Activated T-cell treated with anti-CD3 and anti-CD28 coated beads, Interleukin-2, amount 50 U/mL, for 48 hours (primary cell): ENCODE data around the gene ETV3.
"Not testable (repeated sequence)": the region's sequence is repeated elsewhere in the genome, so short reads cannot be mapped to it uniquely, and the experiment has no call there.

ENCODE experiments used
- DNase-seq, 2 experiments: peaks; one replicate each; pipeline ENCODE4 v3.0.0-alpha.2; 2020

ETV3 gene

GRCh38 chr1:157111396-157112165 lies 26.6 kb downstream of the ETV3 start:
- no peak for DNase-seq

- no peak for DNase-seq
Measured at GRCh38 chr1:157110686-157111085, 27.5 kb downstream of the ETV3 start.

- no peak for DNase-seq
Measured at GRCh38 chr1:157110003-157110402, 28.2 kb downstream of the ETV3 start.

GRCh38 chr1:157108448-157108847 lies 29.7 kb downstream of the ETV3 start:
- no peak for DNase-seq

DNA sequence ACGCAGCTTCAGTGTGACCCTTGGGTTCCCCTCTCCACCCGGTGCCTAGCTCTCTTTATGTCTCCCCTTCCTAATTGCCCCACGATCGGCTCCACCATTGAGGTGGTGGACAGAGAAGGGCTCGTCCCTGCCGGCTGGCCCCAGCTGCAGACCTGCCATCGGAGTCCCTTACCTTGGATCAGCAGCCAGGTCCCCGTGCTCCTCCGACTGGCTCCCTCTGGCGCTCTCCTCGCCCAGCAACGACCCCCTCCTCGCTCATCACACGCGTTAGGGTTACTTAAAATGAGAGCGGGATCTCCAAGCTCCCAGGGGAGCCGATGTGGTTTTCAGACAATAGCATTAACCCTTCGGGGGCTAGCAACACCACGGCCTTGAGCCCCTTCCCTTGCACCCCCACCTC lies 30.5 kb downstream of the ETV3 start:
- no peak for DNase-seq

- no peak for DNase-seq
Measured at GRCh38 chr1:157106813-157107189, 31.4 kb downstream of the ETV3 start.

DNA sequence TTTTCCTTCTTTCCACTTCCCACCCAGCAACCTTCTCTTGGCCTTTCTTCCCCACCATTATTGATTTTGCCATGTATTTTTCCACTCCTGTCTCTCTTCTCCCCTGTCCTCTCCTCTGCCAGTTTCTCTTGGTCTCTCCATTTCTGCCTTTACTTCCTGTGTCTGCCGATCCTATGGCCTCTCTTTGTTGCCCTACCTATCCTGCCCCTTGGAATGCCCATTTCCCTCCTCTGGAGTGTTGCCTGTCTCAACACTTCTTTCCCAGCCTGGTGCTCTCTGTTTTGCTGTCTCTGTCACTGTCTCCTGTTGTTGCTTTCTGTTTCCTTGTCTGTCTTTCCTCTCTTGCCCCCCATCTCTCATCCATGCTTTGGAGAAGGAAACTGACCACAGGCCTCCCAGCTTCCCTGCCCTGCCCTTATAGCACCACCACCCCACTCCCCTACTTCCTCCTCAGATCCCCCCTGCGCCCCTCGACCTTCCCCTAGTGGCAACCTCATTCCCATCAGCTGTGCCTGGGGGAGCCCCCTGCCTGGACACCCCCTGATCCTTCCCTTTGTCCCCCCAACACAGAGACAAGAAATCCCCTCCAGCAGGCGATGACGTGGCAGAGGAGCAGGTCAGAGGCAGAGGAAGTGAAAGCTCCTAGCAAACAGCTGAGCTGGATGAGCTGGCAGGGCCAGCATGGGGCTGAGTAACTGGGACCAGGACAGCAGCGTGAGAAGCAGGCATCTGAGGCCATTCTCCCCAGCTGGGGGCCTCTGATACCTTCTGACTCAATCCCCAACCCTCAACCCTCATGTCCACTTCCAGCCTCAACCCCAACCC lies 32.0 kb downstream of the ETV3 start:
- DNase-seq = peak; percentile 43 to 49

DNA sequence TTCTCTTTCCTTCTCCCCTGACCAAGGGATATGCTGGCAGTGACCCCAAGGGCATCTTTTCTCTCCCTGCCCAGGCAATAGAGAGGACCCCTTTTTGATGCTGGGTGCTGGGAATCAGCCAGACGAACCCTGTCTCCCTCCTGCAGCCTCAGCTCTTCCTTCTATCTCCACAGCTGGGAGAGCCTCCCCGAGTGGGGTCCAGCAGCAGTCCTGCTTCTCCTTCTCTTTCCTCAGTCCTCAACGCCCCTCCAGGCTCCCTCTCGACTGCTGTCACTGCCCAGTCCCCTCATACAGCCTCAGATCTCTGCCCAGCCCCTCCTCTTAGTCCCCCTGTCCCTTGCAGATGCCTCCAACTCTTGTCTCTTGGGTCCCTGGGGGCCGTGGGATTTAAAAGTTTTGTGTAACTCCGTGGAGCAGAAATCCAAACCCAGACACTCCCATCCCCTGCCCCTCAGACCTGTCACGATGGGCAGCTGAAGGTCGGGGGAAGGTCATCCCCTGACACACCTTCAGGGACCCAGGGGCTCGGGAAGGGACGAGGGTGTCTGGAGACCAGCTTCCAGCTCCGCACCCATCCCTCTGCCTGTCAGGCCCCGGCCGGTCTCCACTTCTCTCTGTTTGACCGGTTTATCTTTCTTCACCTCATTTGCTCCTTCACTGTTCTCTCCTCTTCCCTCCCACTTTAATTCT lies 32.8 kb downstream of the ETV3 start:
- no peak for DNase-seq

GRCh38 chr1:157104598-157105293 lies 33.4 kb downstream of the ETV3 start:
- no peak for DNase-seq

- DNase-seq = no peak
Measured at GRCh38 chr1:157103268-157103667, 34.9 kb downstream of the ETV3 start.

GRCh38 chr1:157101149-157101548 lies 37.0 kb downstream of the ETV3 start:
- no peak for DNase-seq

GRCh38 chr1:157099633-157100009 lies 38.6 kb downstream of the ETV3 start, which contains the start of gene ETV3L:
Gene ETV3L, minus strand, starts transcription at chr1:157099808. Its CDS starts 285 bp downstream, at chr1:157099523.
- DNase-seq = no peak

DNA sequence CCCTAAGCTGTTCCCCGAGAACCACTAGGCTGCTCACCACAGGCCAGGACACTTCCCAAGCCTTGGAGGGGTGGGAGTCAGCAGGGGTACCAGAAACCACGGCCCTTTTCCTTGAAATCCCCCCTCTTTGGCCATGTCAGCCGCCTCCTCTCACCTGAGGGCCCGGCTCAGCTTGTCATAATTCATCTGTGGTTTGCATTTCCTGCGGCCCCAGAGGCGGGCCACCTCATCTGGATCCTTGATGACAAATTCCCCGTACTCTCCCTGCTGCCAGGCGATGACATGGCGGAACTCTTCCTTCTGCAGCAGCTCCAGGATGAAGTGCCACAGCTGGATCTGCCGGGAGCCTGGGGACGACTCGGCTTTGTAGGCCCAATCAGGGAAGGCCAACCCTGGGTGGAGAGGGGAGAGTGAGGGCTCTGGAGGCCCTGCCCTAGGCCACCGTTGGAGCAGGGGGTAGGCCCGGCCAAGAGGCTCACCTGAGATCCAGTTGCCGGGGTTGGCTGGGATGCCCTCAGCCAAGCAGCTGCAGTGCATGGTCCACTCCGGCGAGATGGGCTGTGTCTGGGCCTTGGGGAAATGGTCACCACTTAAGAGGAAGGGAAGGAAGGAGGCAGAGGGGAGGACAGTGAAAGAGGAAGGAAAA lies 39.1 kb downstream of the ETV3 start:
- DNase-seq = not testable (repeated sequence)

- DNase-seq = no peak
Measured at GRCh38 chr1:157098519-157098918, 39.7 kb downstream of the ETV3 start.

DNA sequence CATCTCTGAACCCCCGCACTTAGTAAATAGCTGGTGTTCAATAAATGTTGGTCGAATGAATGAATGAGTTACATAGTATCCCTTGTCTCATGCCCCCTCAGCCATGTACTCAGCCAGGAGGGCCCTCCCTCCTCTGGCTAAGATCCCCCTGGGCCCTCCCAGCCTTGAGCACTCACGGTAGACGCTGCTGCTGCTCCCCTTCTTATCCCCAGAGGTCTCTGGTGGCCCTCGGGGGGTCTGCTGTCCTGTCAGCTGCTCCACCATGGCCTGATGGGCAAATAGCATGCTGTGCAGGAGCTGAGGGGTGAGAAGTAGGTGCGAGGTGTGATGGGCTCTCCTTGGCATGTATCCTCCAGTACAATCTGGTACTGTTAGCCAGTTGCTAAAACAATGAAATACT lies 40.5 kb downstream of the ETV3 start:
- no peak for DNase-seq

- no peak for DNase-seq
Measured at GRCh38 chr1:157096881-157097280, 41.3 kb downstream of the ETV3 start.

GRCh38 chr1:157095551-157095950 lies 42.6 kb downstream of the ETV3 start:
- no peak for DNase-seq

DNA sequence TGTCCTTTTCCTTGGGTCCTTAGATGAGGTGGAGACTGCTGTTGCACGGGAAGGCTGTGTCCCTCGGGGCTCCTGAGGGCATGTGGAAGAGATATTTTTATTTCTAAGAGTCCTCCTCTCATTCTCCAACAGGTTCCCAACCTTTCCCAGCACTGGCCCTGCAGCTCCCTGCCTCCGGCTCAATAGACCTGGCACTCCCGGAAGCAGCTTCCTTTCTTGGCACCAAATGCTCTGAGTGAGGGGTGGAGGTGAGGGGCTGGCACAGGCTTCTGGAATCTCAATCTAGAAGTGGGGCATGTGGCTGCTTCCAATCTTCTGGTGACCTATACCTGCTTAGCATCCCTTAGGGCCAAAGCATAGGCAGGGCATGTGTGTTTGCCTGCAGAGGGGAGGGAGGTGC lies 43.1 kb downstream of the ETV3 start:
- no peak for DNase-seq

GRCh38 chr1:157092831-157093230 lies 45.4 kb downstream of the ETV3 start:
- no peak for DNase-seq

- DNase-seq = no peak
Measured at GRCh38 chr1:157091668-157092273, 46.4 kb downstream of the ETV3 start.

DNA sequence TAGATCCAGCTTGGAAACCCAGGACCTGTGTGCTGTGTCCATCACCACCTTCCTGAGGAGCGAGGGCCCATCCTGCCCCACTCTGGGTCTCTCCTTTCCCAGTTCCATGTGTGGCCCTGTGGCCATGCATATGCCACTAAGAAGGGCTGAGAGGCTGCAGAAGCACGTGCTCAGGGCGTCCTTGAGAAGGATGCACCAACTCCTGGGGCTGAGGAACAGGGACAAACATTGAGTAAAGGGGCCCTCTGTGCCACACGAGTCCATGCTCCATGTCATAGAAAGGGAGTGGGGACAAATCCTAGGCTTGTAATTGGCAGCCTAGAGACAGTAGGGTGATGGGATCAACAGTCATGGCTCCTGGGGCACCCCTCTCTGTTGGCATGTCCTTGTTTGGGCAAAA lies 47.0 kb downstream of the ETV3 start:
- no peak for DNase-seq

- no peak for DNase-seq
Measured at GRCh38 chr1:157090771-157091170, 47.4 kb downstream of the ETV3 start.
